ENCODE measurements around the gene GOLGA6L2.
A peak's percentile ranks its signal among the peaks of the same experiment; 100 is the strongest.
"Not testable (repeated sequence)": the region's sequence is repeated elsewhere in the genome, so short reads cannot be mapped to it uniquely, and the experiment has no call there.

GOLGA6L2 gene

GRCh38 chr15:23420806-23421575, 26.1 kb downstream of the GOLGA6L2 start (continued):
- TF ChIP-seq ZFP30 (CRISPR knock-in tag; IDR thresholded peaks at IDR 0.05) (no peak), ISL1 (CRISPR knock-in tag; IDR thresholded peaks at IDR 0.05) (no peak), RARB (CRISPR knock-in tag; IDR thresholded peaks at IDR 0.05) (no peak), ZC3H10 (CRISPR knock-in tag; IDR thresholded peaks at IDR 0.05) (no peak), ZFP3 (CRISPR knock-in tag; IDR thresholded peaks at IDR 0.05) (no peak)
- TF ChIP-seq, protein P1, sequence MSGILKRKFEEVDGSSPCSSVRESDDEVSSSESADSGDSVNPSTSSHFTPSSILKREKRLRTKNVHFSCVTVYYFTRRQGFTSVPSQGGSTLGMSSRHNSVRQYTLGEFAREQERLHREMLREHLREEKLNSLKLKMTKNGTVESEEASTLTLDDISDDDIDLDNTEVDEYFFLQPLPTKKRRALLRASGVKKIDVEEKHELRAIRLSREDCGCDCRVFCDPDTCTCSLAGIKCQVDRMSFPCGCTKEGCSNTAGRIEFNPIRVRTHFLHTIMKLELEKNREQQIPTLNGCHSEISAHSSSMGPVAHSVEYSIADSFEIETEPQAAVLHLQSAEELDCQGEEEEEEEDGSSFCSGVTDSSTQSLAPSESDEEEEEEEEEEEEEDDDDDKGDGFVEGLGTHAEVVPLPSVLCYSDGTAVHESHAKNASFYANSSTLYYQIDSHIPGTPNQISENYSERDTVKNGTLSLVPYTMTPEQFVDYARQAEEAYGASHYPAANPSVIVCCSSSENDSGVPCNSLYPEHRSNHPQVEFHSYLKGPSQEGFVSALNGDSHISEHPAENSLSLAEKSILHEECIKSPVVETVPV (CRISPR knock-in tag; IDR thresholded peaks at IDR 0.05), result no peak
- TF ChIP-seq, protein P2, sequence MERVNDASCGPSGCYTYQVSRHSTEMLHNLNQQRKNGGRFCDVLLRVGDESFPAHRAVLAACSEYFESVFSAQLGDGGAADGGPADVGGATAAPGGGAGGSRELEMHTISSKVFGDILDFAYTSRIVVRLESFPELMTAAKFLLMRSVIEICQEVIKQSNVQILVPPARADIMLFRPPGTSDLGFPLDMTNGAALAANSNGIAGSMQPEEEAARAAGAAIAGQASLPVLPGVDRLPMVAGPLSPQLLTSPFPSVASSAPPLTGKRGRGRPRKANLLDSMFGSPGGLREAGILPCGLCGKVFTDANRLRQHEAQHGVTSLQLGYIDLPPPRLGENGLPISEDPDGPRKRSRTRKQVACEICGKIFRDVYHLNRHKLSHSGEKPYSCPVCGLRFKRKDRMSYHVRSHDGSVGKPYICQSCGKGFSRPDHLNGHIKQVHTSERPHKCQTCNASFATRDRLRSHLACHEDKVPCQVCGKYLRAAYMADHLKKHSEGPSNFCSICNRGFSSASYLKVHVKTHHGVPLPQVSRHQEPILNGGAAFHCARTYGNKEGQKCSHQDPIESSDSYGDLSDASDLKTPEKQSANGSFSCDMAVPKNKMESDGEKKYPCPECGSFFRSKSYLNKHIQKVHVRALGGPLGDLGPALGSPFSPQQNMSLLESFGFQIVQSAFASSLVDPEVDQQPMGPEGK (CRISPR knock-in tag; IDR thresholded peaks at IDR 0.05; ENCODE audit: borderline replicate concordance), result no peak

DNA sequence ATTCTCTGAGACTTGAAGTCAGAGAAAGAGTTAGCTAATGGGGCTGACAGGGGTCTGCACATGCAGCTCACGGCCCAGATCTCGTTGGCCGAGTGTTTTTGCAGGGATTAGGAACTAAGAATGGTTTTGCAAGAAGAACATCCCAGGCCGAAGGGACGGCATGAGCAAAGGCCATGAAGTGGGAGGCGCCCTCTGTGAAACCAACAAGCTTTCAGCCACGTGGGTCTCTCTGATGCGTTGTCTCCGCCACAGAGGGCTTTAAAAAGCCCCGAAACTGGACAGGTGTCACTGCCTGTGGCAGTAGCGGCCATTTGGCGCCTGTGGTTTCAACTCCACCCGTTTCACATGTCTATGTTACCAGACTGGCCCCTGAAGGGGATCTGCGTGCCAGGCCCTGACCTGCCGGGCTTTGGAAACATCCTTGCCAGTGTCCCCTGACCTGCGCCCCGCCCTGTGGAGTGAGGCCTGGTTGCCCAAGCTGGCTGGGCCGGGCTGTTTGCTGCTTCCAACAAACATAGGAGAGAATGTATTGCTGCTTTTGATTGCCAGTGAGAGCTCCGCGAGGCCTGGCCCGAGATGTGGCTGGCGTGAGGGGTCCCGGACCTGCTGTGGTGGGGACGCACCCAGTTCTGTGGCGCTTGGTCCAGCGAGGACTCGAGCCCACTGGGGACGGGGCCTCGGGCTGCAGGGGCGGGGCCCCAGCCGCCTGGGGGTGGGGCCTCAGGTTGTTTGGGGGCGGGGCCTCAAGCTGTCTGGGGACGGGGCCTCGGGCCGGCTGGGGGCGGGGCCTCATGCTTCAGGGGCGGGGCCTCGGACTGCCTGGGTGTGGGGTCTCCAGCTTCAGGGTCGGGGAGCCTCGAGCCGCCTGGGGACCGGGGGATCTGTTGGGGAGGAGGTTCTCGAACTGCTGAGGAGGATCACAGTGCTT, 30.4 kb downstream of the GOLGA6L2 start:
- TF ChIP-seq CREB5 (CRISPR knock-in tag; IDR thresholded peaks at IDR 0.05; ENCODE audit: low read depth), result no peak
- no peak for TF ChIP-seq ZNF8 (CRISPR knock-in tag; IDR thresholded peaks at IDR 0.05)
- no peak for TF ChIP-seq OSR1 (CRISPR knock-in tag; IDR thresholded peaks at IDR 0.05)
- no peak for TF ChIP-seq ZNF70 (CRISPR knock-in tag; IDR thresholded peaks at IDR 0.05)
- TF ChIP-seq CSDC2 (CRISPR knock-in tag; IDR thresholded peaks at IDR 0.05), result no peak
- no peak for TF ChIP-seq ZFP30 (CRISPR knock-in tag; IDR thresholded peaks at IDR 0.05)
- no peak for TF ChIP-seq ESRRG (CRISPR knock-in tag; IDR thresholded peaks at IDR 0.05)
- TF ChIP-seq, protein P2 (CRISPR knock-in tag; IDR thresholded peaks at IDR 0.05; ENCODE audit: borderline replicate concordance), result no peak
- TF ChIP-seq ISL1 (CRISPR knock-in tag; IDR thresholded peaks at IDR 0.05), result no peak
- no peak for TF ChIP-seq ARNTL (CRISPR knock-in tag; IDR thresholded peaks at IDR 0.05; ENCODE audit: borderline replicate concordance, low read depth)
- TF ChIP-seq ZNF565 (CRISPR knock-in tag; conservative IDR thresholded peaks at IDR 0.05; ENCODE audit: low read depth), result no peak
- no peak for TF ChIP-seq BACH2 (CRISPR knock-in tag; IDR thresholded peaks at IDR 0.05; ENCODE audit: borderline replicate concordance)
- no peak for TF ChIP-seq PPARA (CRISPR knock-in tag; IDR thresholded peaks at IDR 0.05; ENCODE audit: borderline replicate concordance)
- no peak for TF ChIP-seq GLIS3 (CRISPR knock-in tag; IDR thresholded peaks at IDR 0.05)
- TF ChIP-seq TOX (CRISPR knock-in tag; IDR thresholded peaks at IDR 0.05; ENCODE audit: borderline replicate concordance), result no peak
- ATAC-seq, result peak; percentile 55

DNA sequence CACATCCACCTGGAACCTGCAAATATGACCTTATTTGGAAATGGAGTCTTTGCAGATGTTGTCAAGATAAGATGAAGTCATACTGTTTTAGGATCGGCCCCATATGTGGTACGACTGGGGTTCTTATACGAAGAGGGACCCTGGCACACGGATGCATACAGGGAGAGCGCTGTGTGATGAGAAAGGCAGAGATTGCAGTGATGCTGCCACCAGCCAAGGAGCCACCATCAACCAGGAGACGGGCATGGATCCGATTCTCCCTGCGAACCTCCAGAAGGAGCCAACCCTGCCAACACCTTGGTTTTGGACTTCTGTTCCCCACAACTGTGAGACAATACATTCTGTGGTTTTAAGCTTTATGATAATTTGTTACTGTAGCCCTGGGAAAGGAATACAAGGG, 31.2 kb downstream of the GOLGA6L2 start:
- not testable (repeated sequence) for ATAC-seq

DNA sequence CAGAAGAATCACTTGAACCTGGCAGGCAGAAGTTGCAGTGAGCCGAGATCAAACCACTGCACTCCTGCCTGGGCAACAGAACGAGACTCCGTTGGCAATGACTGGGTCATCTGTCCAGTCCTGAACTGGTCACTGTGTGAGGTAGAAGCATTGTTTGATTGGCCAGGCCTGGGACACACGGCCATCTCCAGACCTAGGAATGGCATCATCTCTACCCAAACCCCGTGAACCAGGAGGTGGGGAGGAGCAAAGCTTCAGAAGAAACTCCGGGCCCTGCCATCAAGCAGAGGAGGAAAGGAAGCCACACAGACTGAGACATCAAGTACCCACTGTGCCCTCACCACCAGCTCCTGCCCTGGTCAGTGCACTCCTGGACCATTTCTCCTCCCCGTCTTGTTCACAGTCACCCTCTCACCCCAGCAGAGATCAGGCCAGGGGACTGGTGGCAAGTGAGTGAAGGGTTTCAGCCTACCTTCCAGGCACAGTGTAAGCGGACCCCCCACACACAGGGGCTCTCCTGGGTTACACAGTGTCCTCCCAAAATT, 31.6 kb downstream of the GOLGA6L2 start:
- ATAC-seq, result no peak
- TF ChIP-seq ARNTL (CRISPR knock-in tag; IDR thresholded peaks at IDR 0.05; ENCODE audit: borderline replicate concordance, low read depth) (no peak), ESRRG (CRISPR knock-in tag; IDR thresholded peaks at IDR 0.05) (no peak), CREB5 (CRISPR knock-in tag; IDR thresholded peaks at IDR 0.05; ENCODE audit: low read depth) (no peak), SNAI2 (CRISPR knock-in tag; IDR thresholded peaks at IDR 0.05) (no peak), OSR1 (CRISPR knock-in tag; IDR thresholded peaks at IDR 0.05) (no peak), TSHZ2 (CRISPR knock-in tag; IDR thresholded peaks at IDR 0.05) (no peak), ZNF565 (CRISPR knock-in tag; conservative IDR thresholded peaks at IDR 0.05; ENCODE audit: low read depth) (no peak), ZNF70 (CRISPR knock-in tag; IDR thresholded peaks at IDR 0.05) (no peak), ZFP3 (CRISPR knock-in tag; IDR thresholded peaks at IDR 0.05) (no peak)
- TF ChIP-seq, protein P1 (CRISPR knock-in tag; IDR thresholded peaks at IDR 0.05), result no peak

Data from SK-N-SH treated with all-trans-retinoic acid at 6 μM for 48 hours (cell line).